Thyroid gland (tissue), 4 donors: ENCODE results near the gene SFRP5. TPM values are rescaled to one million over a fixed set of nuclear protein-coding genes. Genes with fewer than 3 reads are reported as not detected.

Experiments used
- DNase-seq, 2 donors: peaks; one replicate each; pipeline ENCODE4 v3.0.0-alpha.2; 2019
- H3K27ac ChIP-seq, 3 donors: fragments of 200-600 bp; sonication (generic); 1 replicate in 2 of 3; 2 replicates in 1 of 3; pipeline ENCODE4 v1.5.1; 2016 to 2019; ENCODE audit warnings: mild to moderate bottlenecking in 1 of 3, moderate library complexity in 1 of 3
- H3K27me3 ChIP-seq: fragments of 200-600 bp; sonication (generic); one replicate; pipeline ENCODE4 v1.5.1; 2019
- H3K36me3 ChIP-seq, 2 donors: fragments of 200-600 bp; sonication (generic); one replicate each; pipeline ENCODE4 v1.5.1; 2016 to 2019
- H3K4me1 ChIP-seq, 2 donors: fragments of 200-600 bp; sonication (generic); one replicate each; pipeline ENCODE4 v1.5.1; 2017 to 2019
- H3K4me3 ChIP-seq, 3 donors: fragments of 200-600 bp; sonication (generic); replicated peaks in 1 of 3; 1 replicate in 2 of 3; 2 replicates in 1 of 3; pipeline ENCODE4 v1.5.1; 2016; ENCODE audit warnings: mild to moderate bottlenecking in 1 of 3
- H3K9me3 ChIP-seq: fragments of 200-600 bp; sonication (generic); one replicate; pipeline ENCODE4 v1.5.1; 2017
- CTCF ChIP-seq, 6 experiments: fragments of 200-600 bp in 3 of 6; fragments of 450-650 bp in 3 of 6; sonication (generic) in 3 of 6; IDR thresholded peaks; one replicate each; pipeline ENCODE4 v1.5.1; 2016 to 2019; ENCODE audit warnings: antibody characterized with exemption in 6 of 6, mild to moderate bottlenecking in 2 of 6, inconsistent platforms in 1 of 6, moderate library complexity in 1 of 6
- POLR2A ChIP-seq, 2 donors: fragments of 450-650 bp; IDR thresholded peaks; one replicate each; pipeline ENCODE4 v1.6.1; 2017; ENCODE audit warnings: antibody characterized with exemption in 2 of 2, mild to moderate bottlenecking in 2 of 2, moderate library complexity in 1 of 2
- WGBS, 2 donors: methylation state at CpG; one replicate each; pipeline ENCODE4 v1.1.5; 2017; 5-methylcytosine and 5-hydroxymethylcytosine counted together
- intact Hi-C: fragments of 100-400 bp; cut with DNase I; formaldehyde crosslinking; loops from one replicate; pipeline ENCODE4 v1.15.1; 2023
- total RNA-seq, 4 donors: library from RNA; depleted of rRNA; stranded (reverse); fragments of >200 nt; gene quantifications; one replicate each; pipeline ENCODE4 v1.2.3, GENCODE V29; 2016

The SFRP5 gene
- total RNA-seq, 4 donors from 2014 or later, result 0.22 to 0.40 TPM; not detected in 2

GRCh38 chr10:97805096-97805884 lies 33.5 kb upstream of the SFRP5 start:
- H3K27me3 ChIP-seq, result no peaks in the 10 kb centered on the region

GRCh38 chr10:97801422-97801821 lies 29.6 kb upstream of the SFRP5 start:
- H3K27ac ChIP-seq, result no peak overlapping the region
- no peak for DNase-seq
- no peaks in the 10 kb centered on the region for H3K9me3 ChIP-seq
- H3K4me1 ChIP-seq, result no peaks in the 10 kb centered on the region
- H3K36me3 ChIP-seq, result no peaks in the 10 kb centered on the region
- WGBS, 2 donors, result 83 to 92% methylated on average over 1 to 5 of the region's 5 CpGs
- TF ChIP-seq CTCF (IDR thresholded peaks at IDR 0.05) (no peak), POLR2A (IDR thresholded peaks at IDR 0.05) (no peak)
- no peak overlapping the region for H3K4me3 ChIP-seq
- H3K27me3 ChIP-seq, result no peaks in the 10 kb centered on the region
- intact Hi-C loops, result no loop called here

More at GRCh38 chr10:97805096-97805884, 33.5 kb upstream of the SFRP5 start:
- Histone ChIP-seq H3K4me3 (no peak overlapping the region), H3K4me1 (no peaks in the 10 kb centered on the region), H3K9me3 (no peaks in the 10 kb centered on the region), H3K27ac (no peak overlapping the region), H3K36me3 (no peaks in the 10 kb centered on the region)
- intact Hi-C loops, result no loop called here
- no peak for DNase-seq
- WGBS, 2 donors, result 73 to 76% methylated on average over 12 of the region's 12 CpGs
- TF ChIP-seq POLR2A (IDR thresholded peaks at IDR 0.05) (no peak), CTCF (IDR thresholded peaks at IDR 0.05) (no peak)

GRCh38 chr10:97800474-97800873 lies 28.7 kb upstream of the SFRP5 start:
- Histone ChIP-seq H3K27ac (no peak overlapping the region), H3K4me1 (no peaks in the 10 kb centered on the region), H3K27me3 (no peaks in the 10 kb centered on the region), H3K4me3 (no peak overlapping the region), H3K36me3 (no peaks in the 10 kb centered on the region), H3K9me3 (no peaks in the 10 kb centered on the region)
- 83 to 94% methylated on average over 7 to 9 of the region's 9 CpGs for WGBS, 2 donors
- intact Hi-C loops, result no loop called here
- no peak for TF ChIP-seq CTCF (IDR thresholded peaks at IDR 0.05)
- no peak for TF ChIP-seq POLR2A (IDR thresholded peaks at IDR 0.05)
- no peak for DNase-seq

- no peak for TF ChIP-seq POLR2A (IDR thresholded peaks at IDR 0.05)
- TF ChIP-seq CTCF (IDR thresholded peaks at IDR 0.05), result no peak
- WGBS, 2 donors, result 77 to 89% methylated on average over 1 of the region's 1 CpG
- Histone ChIP-seq H3K36me3 (no peaks in the 10 kb centered on the region), H3K27me3 (no peaks in the 10 kb centered on the region), H3K4me3 (no peak overlapping the region), H3K4me1 (no peaks in the 10 kb centered on the region), H3K27ac (no peak overlapping the region), H3K9me3 (no peaks in the 10 kb centered on the region)
- intact Hi-C loops, result loop anchor here (10.0 kb wide), 1 partner anchor 246 kb away; no protein-coding TSS in a partner anchor
- DNase-seq, result no peak
Measured at GRCh38 chr10:97798958-97799610, 27.3 kb upstream of the SFRP5 start.

DNA sequence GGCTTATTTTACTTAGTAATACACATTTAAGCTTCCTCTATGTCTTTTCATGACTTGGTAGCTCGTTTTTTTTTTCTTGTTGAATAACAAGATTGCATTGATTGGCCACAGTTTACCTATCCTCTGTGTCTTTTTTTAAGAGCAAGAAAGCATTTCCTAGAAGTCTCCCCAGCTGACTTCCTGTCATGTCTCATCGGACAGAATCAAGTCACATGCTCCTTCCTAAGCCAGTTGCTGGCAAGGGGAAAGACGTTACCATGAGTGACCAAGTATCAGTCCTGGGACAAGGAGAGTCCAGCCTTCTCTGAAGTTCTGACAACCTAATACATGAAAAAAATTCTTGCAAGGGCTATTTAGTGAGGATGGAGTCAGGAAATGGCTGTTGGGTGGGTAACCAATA lies 24.9 kb upstream of the SFRP5 start:
- Histone ChIP-seq H3K4me3 (no peak overlapping the region), H3K27ac (no peak overlapping the region), H3K36me3 (no peaks in the 10 kb centered on the region), H3K27me3 (no peaks in the 10 kb centered on the region), H3K4me1 (no peaks in the 10 kb centered on the region), H3K9me3 (no peaks in the 10 kb centered on the region)
- no peak for TF ChIP-seq CTCF (IDR thresholded peaks at IDR 0.05)
- TF ChIP-seq POLR2A (IDR thresholded peaks at IDR 0.05), result no peak
- 42 to 50% methylated on average over 3 of the region's 3 CpGs for WGBS, 2 donors
- intact Hi-C loops, result loop anchor here (10.0 kb wide), 1 partner anchor 248 kb away; no protein-coding TSS in a partner anchor
- no peak for DNase-seq
